GM15510 (cell line): ENCODE measurements around the gene YWHAG.

Experiments
- POLR2A ChIP-seq: IDR thresholded peaks from 3 replicates; pipeline ENCODE4 v1.6.1; 2011; ENCODE audit warnings: borderline replicate concordance; ENCODE audit not compliant: insufficient read length; ENCODE audit errors: extremely low read depth

YWHAG gene

GRCh38 chr7:76386691-76387260, 28.0 kb upstream of the YWHAG start:
- no peak for TF ChIP-seq POLR2A

DNA sequence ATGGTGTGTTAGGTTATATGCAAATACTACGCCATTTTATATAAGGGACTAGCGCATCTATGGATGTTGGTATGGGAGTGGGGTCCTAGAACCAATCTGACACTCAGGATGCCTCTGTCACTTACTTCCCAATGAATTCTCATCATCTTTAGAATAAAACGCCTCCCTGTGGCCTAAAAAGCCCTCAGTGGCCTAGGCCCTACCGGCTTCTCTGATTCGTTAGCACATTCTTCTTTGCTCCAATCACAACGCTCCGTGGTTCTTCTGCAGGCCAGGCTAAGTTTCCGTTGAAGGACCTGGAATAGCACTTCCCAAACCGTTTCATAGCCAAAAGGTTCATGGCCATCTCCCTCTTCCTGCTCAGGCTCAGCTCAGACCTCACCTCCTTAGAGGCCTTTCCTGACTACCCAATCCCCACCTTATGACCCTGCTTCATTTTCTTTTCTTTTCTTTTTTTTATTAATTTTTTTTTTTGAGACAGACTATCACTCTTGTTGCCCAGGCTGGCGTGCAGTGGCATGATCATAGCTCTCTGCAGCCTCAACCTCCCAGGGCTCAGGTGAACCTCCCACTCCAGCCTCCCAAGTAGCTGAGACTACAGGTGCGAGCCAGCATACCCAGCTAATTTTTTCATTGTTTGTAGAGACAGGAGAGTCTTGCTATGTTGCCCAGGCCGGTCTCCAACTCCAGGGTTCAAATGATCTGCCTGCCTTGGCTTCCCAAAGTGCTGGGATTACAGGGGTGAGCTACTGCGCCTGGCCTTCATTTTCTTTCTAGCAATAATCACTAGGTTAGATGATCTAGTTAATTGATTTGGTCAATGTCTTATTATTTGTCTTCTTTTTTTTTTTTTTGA, 24.5 kb upstream of the YWHAG start:
- no peak for TF ChIP-seq POLR2A

- TF ChIP-seq POLR2A, result no peak
Observed at GRCh38 chr7:76381814-76382213, 23.0 kb upstream of the YWHAG start.

DNA sequence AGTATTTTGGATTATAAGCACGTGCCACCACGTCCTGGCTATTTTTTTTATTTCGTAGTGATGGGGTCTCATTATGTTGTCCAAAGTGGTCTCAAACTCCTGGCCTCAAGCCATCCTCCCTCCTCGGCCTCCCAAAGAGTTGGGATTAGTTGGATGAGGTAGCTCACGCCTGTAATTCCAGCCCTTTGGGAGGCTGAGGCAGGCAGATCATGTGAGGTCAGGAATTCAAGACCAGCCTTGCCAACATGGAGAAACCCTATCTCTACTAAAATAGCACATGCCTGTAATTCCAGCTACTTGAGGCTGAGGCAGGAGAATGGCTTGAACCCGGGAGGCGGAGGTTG, 21.8 kb upstream of the YWHAG start:
- no peak for TF ChIP-seq POLR2A

GRCh38 chr7:76377186-76377918, 18.6 kb upstream of the YWHAG start:
- TF ChIP-seq POLR2A, result no peak

- TF ChIP-seq POLR2A, result no peak
Observed at GRCh38 chr7:76375251-76375650, 16.5 kb upstream of the YWHAG start.

DNA sequence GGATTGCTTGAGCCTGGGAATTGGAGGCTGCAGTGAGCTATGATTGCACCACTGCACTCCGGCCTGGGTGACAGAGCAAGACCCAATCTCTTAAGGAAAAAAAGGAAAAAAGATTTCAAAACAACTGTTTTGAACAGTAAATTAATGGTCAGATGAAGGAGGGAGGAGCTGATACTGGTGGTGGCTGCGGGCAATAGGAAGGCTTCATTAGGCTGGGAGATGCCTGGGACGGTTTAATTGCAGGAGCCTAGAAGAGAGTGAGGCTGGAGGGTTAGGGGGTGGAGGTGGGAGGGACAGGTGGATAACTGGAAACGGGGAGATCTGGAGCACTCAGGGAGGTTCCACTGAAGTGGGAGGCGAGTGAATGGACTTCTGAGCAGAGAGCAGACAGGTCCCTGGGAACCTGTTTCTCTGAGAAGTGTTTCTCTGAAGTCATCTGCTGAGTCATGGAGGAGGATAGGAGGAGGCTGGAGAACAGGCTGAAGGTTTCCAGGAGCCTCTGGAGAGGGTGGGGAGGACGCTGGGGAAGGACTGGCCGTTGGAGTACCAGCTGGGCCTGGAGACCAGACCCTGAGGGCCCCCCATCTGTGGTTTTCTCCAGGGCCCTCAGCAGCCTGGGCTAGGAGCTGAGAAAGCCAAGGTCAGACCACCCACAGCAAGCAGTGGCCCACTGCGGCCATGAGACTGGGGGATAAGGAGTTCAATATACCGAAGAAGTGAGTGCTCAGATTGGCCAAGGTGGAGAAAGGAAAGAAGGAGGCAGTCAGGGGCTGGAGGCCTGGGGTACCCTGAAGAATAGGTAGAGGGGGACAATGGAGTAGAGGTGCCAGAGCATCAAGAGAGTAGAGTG, 14.4 kb upstream of the YWHAG start:
- no peak for TF ChIP-seq POLR2A

- TF ChIP-seq POLR2A, result no peak
Observed at GRCh38 chr7:76371396-76371795, 12.6 kb upstream of the YWHAG start.

- TF ChIP-seq POLR2A, result no peak
Observed at GRCh38 chr7:76369018-76369417, 10.2 kb upstream of the YWHAG start.

GRCh38 chr7:76368190-76368589, 9.4 kb upstream of the YWHAG start:
- no peak for TF ChIP-seq POLR2A

- TF ChIP-seq POLR2A, result no peak
Observed at GRCh38 chr7:76364198-76364584, 5.4 kb upstream of the YWHAG start.

DNA sequence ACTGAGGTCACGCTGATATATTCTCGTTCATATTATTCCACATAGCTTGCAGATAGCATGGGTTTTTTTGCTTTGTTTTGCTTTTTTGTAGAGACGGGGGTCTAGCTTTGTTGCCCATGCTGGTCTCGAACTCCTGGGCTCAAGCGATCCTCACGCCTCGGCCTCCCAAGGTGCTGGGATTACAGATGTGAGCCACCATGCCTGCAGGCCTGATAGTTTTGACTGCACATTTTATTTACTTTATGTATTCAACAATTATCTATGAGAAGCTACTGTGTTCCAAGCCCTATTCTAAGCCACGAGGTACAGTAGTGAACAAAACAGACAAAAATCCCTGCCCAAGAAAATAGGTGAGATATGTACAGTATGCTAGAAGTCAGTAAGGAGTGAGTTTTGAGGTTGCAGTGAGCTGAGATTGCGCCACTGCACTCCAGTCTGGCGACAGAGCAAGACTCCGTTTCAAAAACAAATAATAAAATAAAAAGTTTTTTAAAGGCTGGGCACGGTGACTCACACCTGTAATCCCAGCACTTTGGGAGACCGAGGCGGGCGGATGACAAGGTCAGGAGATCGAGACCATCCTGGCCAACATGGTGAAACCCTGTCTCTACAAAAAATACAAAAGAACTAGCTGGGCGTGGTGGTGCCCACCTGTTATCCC, 1.3 kb upstream of the YWHAG start:
- no peak for TF ChIP-seq POLR2A

DNA sequence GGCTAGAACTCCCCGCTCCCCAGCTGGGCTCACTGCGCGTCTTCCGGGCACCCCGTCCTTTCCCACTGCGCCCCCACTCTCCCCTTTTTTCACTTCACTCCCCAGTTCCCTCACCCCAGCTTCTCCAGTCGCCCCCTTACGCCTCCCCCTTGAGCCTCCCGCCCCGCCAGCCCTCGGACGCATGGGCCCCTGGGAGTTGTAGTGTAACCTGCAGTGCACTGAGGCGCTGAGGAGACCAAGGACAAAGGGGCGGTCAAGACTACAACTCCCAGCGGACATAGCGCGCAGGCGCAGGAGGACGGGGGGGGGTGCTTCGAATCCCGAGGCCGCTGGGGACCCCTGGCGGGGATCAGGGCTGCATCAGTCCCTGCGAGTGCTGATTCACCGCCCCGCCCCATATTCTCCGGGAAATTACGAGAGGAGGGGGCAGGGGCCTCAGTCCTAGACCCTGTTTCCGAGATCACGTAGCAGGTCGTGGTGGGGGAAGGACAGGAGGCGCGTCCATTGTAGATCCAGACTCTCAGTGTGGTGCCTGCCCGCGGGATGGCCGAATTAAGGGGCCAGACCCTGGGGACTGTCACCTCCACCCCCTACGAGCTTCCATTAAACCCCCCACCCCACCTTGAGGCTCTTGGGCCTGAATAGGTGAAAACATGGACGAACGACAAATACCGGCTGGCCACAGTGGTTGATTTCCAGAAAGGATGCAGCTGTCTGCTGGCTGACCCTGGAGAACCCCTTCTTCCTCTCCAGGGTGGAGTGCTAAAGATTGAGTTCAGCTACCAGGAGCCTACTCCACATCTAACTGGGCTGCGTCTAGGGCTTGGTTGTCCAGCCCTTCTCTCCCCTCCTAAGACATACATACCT, 553 bp upstream of the YWHAG start:
- TF ChIP-seq POLR2A, result peak; percentile 43
